GM15510 (cell line): Measurements from ENCODE around the gene C1orf174.

Experiments
- POLR2A ChIP-seq: IDR thresholded peaks from 3 replicates; pipeline ENCODE4 v1.6.1; 2011; ENCODE audit warnings: borderline replicate concordance; ENCODE audit not compliant: insufficient read length; ENCODE audit errors: extremely low read depth

The C1orf174 gene

GRCh38 chr1:3931007-3931912 lies 31.2 kb upstream of the C1orf174 start:
- no peak for TF ChIP-seq POLR2A

GRCh38 chr1:3930301-3931006 lies 30.4 kb upstream of the C1orf174 start:
- no peak for TF ChIP-seq POLR2A

- TF ChIP-seq POLR2A = no peak
Measured at GRCh38 chr1:3929126-3929525, 29.1 kb upstream of the C1orf174 start.

GRCh38 chr1:3928586-3928985 lies 28.5 kb upstream of the C1orf174 start:
- no peak for TF ChIP-seq POLR2A

- TF ChIP-seq POLR2A = no peak
Measured at GRCh38 chr1:3926956-3927355, 26.9 kb upstream of the C1orf174 start.

- TF ChIP-seq POLR2A = no peak
Measured at GRCh38 chr1:3925762-3926161, 25.7 kb upstream of the C1orf174 start.

- no peak for TF ChIP-seq POLR2A
Measured at GRCh38 chr1:3925256-3925655, 25.2 kb upstream of the C1orf174 start.

- no peak for TF ChIP-seq POLR2A
Measured at GRCh38 chr1:3924825-3925220, 24.8 kb upstream of the C1orf174 start.

- TF ChIP-seq POLR2A = no peak
Measured at GRCh38 chr1:3924186-3924824, 24.2 kb upstream of the C1orf174 start.

GRCh38 chr1:3923378-3924185 lies 23.5 kb upstream of the C1orf174 start:
- TF ChIP-seq POLR2A = no peak

- no peak for TF ChIP-seq POLR2A
Measured at GRCh38 chr1:3922851-3923250, 22.8 kb upstream of the C1orf174 start.

- no peak for TF ChIP-seq POLR2A
Measured at GRCh38 chr1:3922201-3922725, 22.2 kb upstream of the C1orf174 start.

- TF ChIP-seq POLR2A = no peak
Measured at GRCh38 chr1:3921765-3922164, 21.7 kb upstream of the C1orf174 start.

- TF ChIP-seq POLR2A = no peak
Measured at GRCh38 chr1:3919706-3920105, 19.6 kb upstream of the C1orf174 start.

GRCh38 chr1:3918966-3919611 lies 19.0 kb upstream of the C1orf174 start:
- no peak for TF ChIP-seq POLR2A

- TF ChIP-seq POLR2A = no peak
Measured at GRCh38 chr1:3917761-3918160, 17.7 kb upstream of the C1orf174 start.
